Fibroblast of lung (primary cell): ENCODE data around the gene PPRC1.

Experiments used
- CTCF ChIP-seq, 2 donors: IDR thresholded peaks in 1 of 2; conservative IDR thresholded peaks in 1 of 2; 1 replicate in 1 of 2; 2 replicates in 1 of 2; pipeline ENCODE4 v1.5.1; 2011 to 2012; ENCODE audit warnings: low read length in 2 of 2, control low read depth in 1 of 2, inconsistent platforms in 1 of 2, low read depth in 1 of 2, mild to moderate bottlenecking in 1 of 2
- EZH2 ChIP-seq: IDR thresholded peaks from 2 replicates; pipeline ENCODE4 v1.5.1; 2012; ENCODE audit warnings: low read length, control low read depth, mild to moderate bottlenecking; ENCODE audit errors: missing control alignments

GRCh38 chr10:102106998-102107397 is 25.8 kb upstream of the PPRC1 start:
- TF ChIP-seq CTCF (conservative IDR thresholded peaks at IDR 0.05 in 1 of 2, IDR thresholded peaks at IDR 0.05 in 1 of 2; ENCODE audit: low read depth in 1 of 2, low read length in 2 of 2): no peak
- no peak for TF ChIP-seq EZH2
